Measurements from ENCODE around the gene TRIM56.

DNA sequence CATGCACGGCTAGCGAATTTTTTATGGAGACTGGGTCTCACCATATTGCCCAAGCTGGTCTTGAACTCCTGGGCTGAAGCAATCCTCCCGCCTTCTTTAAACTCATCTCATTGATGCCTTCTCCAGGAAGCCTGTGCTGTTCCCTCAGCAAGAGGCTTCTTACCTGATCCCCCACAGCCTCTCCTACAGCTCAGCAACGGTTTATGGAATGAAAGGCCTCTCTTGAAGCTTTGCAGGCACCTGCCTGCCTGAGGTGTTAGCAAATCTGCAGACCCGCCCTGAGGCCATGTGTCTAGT lies 468 bp upstream of the TRIM56 start:
- no peak for TF ChIP-seq CTCF (IDR thresholded peaks at IDR 0.05)
- no peak for TF ChIP-seq POLR2AphosphoS5 (IDR thresholded peaks at IDR 0.05)
- TF ChIP-seq EP300 (IDR thresholded peaks at IDR 0.05) = no peak
- TF ChIP-seq POLR2A (IDR thresholded peaks at IDR 0.05) = no peak
